GM23338 (cell line): ENCODE results near the gene ZNF581.

Experiments
- CREB1 ChIP-seq: fragments of 250-450 bp; sonication (Bioruptor Pico); IDR thresholded peaks from 2 replicates; pipeline ENCODE4 v1.5.0; 2020; ENCODE audit warnings: low read depth, mild to moderate bottlenecking, moderate library complexity
- EZH2 ChIP-seq: fragments of 200-600 bp; sonication (generic); IDR thresholded peaks from one replicate; pipeline ENCODE4 v1.8.0; 2017; ENCODE audit warnings: antibody characterized with exemption, mild to moderate bottlenecking, low read depth; ENCODE audit not compliant: unreplicated experiment
- EZH2phosphoT487 ChIP-seq: fragments of 200-600 bp; sonication (generic); IDR thresholded peaks from one replicate; pipeline ENCODE4 v1.8.1; 2018; ENCODE audit warnings: antibody characterized with exemption; ENCODE audit not compliant: unreplicated experiment
- NANOG ChIP-seq: IDR thresholded peaks from 2 replicates; pipeline ENCODE4 v1.6.1; 2016; ENCODE audit warnings: antibody characterized with exemption, borderline replicate concordance
- POLR2AphosphoS5 ChIP-seq: IDR thresholded peaks from 2 replicates; pipeline ENCODE4 v1.6.1; 2016; ENCODE audit warnings: antibody characterized with exemption, low read depth
- STAT1 ChIP-seq: IDR thresholded peaks from one replicate; pipeline ENCODE4 v1.6.1; 2016; ENCODE audit warnings: antibody characterized with exemption; ENCODE audit not compliant: unreplicated experiment
- ZNF114 ChIP-seq: fragments of 250-450 bp; sonication (Bioruptor Pico); IDR thresholded peaks from 2 replicates; pipeline ENCODE4 v1.5.0; 2020; ENCODE audit warnings: mild to moderate bottlenecking, moderate library complexity
- ZNF331 ChIP-seq: fragments of 250-450 bp; sonication (Bioruptor Pico); IDR thresholded peaks from 2 replicates; pipeline ENCODE4 v1.5.0; 2020; ENCODE audit warnings: low read depth, mild to moderate bottlenecking, moderate library complexity
- TF ChIP-seq, protein P1 (sequence below), 2 experiments: fragments of 200-600 bp in 1 of 2; sonication (generic) in 1 of 2; conservative IDR thresholded peaks; 2 replicates each; pipeline versions ENCODE4 v1.5.1 to v1.6.1; 2016 to 2017; ENCODE audit warnings: antibody characterized with exemption in 2 of 2, low read depth in 2 of 2, mild to moderate bottlenecking in 2 of 2, moderate library complexity in 1 of 2
- TF ChIP-seq, protein P2 (sequence below): IDR thresholded peaks from one replicate; pipeline ENCODE4 v1.6.1; 2018; ENCODE audit warnings: antibody characterized with exemption; ENCODE audit not compliant: unreplicated experiment
- TF ChIP-seq, protein P3 (sequence below): IDR thresholded peaks from 2 replicates; pipeline ENCODE4 v1.6.1; 2016; ENCODE audit warnings: antibody characterized with exemption

DNA sequence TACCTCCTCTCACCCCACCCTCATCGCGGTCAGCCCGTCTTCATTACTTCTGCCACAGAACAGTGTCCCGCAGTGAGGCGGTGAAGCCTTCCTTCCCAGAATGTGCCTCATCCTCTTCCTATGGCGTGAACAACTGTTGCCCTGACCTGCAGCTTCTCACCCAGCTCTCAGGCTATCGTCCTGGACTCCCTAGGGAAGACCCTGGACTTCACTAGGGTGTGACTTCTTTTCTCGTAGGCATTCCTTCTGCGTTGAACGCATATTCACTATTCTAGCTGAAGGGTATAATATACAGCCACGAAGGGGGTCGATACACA, 37.0 kb upstream of the ZNF581 start:
- TF ChIP-seq, protein P1, sequence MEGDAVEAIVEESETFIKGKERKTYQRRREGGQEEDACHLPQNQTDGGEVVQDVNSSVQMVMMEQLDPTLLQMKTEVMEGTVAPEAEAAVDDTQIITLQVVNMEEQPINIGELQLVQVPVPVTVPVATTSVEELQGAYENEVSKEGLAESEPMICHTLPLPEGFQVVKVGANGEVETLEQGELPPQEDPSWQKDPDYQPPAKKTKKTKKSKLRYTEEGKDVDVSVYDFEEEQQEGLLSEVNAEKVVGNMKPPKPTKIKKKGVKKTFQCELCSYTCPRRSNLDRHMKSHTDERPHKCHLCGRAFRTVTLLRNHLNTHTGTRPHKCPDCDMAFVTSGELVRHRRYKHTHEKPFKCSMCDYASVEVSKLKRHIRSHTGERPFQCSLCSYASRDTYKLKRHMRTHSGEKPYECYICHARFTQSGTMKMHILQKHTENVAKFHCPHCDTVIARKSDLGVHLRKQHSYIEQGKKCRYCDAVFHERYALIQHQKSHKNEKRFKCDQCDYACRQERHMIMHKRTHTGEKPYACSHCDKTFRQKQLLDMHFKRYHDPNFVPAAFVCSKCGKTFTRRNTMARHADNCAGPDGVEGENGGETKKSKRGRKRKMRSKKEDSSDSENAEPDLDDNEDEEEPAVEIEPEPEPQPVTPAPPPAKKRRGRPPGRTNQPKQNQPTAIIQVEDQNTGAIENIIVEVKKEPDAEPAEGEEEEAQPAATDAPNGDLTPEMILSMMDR (conservative IDR thresholded peaks at IDR 0.05; ENCODE audit: low read depth in 2 of 2): no peak
- TF ChIP-seq EZH2phosphoT487 (no peak), POLR2AphosphoS5 (no peak), EZH2 (no peak), CREB1 (CRISPR knock-in tag) (no peak), NANOG (no peak), ZNF114 (CRISPR knock-in tag) (no peak), STAT1 (no peak), ZNF331 (no peak)
- TF ChIP-seq, protein P2, sequence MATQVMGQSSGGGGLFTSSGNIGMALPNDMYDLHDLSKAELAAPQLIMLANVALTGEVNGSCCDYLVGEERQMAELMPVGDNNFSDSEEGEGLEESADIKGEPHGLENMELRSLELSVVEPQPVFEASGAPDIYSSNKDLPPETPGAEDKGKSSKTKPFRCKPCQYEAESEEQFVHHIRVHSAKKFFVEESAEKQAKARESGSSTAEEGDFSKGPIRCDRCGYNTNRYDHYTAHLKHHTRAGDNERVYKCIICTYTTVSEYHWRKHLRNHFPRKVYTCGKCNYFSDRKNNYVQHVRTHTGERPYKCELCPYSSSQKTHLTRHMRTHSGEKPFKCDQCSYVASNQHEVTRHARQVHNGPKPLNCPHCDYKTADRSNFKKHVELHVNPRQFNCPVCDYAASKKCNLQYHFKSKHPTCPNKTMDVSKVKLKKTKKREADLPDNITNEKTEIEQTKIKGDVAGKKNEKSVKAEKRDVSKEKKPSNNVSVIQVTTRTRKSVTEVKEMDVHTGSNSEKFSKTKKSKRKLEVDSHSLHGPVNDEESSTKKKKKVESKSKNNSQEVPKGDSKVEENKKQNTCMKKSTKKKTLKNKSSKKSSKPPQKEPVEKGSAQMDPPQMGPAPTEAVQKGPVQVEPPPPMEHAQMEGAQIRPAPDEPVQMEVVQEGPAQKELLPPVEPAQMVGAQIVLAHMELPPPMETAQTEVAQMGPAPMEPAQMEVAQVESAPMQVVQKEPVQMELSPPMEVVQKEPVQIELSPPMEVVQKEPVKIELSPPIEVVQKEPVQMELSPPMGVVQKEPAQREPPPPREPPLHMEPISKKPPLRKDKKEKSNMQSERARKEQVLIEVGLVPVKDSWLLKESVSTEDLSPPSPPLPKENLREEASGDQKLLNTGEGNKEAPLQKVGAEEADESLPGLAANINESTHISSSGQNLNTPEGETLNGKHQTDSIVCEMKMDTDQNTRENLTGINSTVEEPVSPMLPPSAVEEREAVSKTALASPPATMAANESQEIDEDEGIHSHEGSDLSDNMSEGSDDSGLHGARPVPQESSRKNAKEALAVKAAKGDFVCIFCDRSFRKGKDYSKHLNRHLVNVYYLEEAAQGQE: no peak
- TF ChIP-seq, protein P3, sequence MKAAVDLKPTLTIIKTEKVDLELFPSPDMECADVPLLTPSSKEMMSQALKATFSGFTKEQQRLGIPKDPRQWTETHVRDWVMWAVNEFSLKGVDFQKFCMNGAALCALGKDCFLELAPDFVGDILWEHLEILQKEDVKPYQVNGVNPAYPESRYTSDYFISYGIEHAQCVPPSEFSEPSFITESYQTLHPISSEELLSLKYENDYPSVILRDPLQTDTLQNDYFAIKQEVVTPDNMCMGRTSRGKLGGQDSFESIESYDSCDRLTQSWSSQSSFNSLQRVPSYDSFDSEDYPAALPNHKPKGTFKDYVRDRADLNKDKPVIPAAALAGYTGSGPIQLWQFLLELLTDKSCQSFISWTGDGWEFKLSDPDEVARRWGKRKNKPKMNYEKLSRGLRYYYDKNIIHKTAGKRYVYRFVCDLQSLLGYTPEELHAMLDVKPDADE: no peak
